ENCODE data around the gene KRTAP5-3.

DNA sequence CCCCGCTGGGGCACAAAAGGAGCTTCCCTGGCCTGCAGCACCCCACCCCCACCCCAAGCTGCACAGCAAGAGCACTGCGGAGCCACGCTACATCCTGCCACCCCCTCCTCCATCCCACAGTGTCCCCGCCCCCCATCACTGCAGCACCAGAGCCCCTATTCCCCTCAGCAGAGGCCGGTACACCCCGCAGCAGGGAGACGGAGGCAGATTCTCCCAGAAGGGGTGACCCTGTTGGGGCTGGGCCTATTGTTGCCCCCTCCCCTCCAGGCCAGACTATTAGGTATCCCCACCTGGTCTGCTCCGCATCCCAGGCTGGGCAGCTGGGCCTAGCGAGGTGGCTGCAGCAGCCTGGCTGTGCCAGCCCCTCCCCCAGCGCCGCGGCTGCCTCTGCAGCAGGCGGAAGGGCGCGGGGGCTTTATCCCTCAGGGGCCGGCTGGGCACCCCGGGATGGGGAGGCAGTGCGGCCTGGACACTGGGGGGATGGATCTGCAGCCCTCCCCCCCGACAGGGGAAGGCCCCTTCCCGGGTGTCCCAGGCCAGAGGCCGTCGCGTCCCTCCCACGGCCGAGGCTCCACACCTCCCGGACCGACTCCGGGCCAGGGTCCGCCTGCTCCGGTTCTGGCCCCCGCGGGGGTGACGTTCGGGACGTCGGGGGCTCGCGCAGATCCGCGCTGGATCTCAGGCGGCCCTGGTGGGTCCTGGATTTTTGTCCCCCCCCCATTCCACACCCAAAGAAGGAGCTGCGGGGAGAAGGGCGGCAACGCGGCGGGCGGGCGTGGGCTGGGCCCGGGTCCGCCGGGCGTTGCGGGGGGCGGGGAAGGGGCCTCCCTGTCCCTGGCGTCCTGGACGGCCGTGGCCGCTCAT, 37.1 kb downstream of the KRTAP5-3 start:
- TF ChIP-seq, protein P1, sequence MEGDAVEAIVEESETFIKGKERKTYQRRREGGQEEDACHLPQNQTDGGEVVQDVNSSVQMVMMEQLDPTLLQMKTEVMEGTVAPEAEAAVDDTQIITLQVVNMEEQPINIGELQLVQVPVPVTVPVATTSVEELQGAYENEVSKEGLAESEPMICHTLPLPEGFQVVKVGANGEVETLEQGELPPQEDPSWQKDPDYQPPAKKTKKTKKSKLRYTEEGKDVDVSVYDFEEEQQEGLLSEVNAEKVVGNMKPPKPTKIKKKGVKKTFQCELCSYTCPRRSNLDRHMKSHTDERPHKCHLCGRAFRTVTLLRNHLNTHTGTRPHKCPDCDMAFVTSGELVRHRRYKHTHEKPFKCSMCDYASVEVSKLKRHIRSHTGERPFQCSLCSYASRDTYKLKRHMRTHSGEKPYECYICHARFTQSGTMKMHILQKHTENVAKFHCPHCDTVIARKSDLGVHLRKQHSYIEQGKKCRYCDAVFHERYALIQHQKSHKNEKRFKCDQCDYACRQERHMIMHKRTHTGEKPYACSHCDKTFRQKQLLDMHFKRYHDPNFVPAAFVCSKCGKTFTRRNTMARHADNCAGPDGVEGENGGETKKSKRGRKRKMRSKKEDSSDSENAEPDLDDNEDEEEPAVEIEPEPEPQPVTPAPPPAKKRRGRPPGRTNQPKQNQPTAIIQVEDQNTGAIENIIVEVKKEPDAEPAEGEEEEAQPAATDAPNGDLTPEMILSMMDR (IDR thresholded peaks at IDR 0.05): no peak
- no peak for TF ChIP-seq POLR2A (IDR thresholded peaks at IDR 0.05)
